HEK293 (cell line): ENCODE results near the gene TMEM233.

Source experiments
- CTCF ChIA-PET: fragments of 350-600 bp; formaldehyde crosslinking; extraction: SDS; loops from one replicate; lab custom pipeline; 2021; ENCODE audit warnings: antibody characterized with exemption; lab: Yijun Ruan, JAX
- POLR2A ChIA-PET: fragments of 300-600 bp; formaldehyde crosslinking; extraction: SDS; loops from one replicate; lab custom pipeline; 2020; ENCODE audit warnings: antibody characterized with exemption, inconsistent platforms; lab: Yijun Ruan, JAX
- H3K27ac ChIP-seq: fragments of 200-500 bp; sonication (Bioruptor generic); 2 replicates; pipeline ENCODE4 v1.5.1; 2014; ENCODE audit warnings: low read depth, low read length, control low read depth, inconsistent platforms; ENCODE audit errors: extremely low read depth
- H3K36me3 ChIP-seq, 2 experiments: fragments of 200-500 bp in 1 of 2; sonication (Bioruptor generic) in 1 of 2; 1 replicate in 1 of 2; 2 replicates in 1 of 2; pipeline ENCODE4 v1.5.1; 2014 to 2017; ENCODE audit warnings: inconsistent platforms in 2 of 2, low read length in 2 of 2; ENCODE audit not compliant: control insufficient read depth in 2 of 2, insufficient read depth in 1 of 2
- H3K4me1 ChIP-seq: fragments of 200-500 bp; sonication (Bioruptor generic); 2 replicates; pipeline ENCODE4 v1.5.1; 2014; ENCODE audit warnings: mild to moderate bottlenecking, low read length, inconsistent platforms; ENCODE audit not compliant: control insufficient read depth, insufficient read depth
- H3K4me3 ChIP-seq: 2 replicates; pipeline ENCODE4 v1.5.1; 2011; ENCODE audit warnings: low read depth, mild to moderate bottlenecking, control low read depth, low read length, moderate library complexity
- H3K9me3 ChIP-seq: fragments of 200-500 bp; sonication (Bioruptor generic); 2 replicates; pipeline ENCODE4 v1.5.1; 2014; ENCODE audit warnings: low read depth, low read length, inconsistent platforms; ENCODE audit not compliant: control insufficient read depth, insufficient read depth
- KLF16 ChIP-seq: fragments of 450-650 bp; formaldehyde crosslinking; IDR thresholded peaks from 2 replicates; pipeline ENCODE4 v1.5.1; 2017; ENCODE audit warnings: missing biosample characterization, missing genetic modification characterization
- MYNN ChIP-seq: fragments of 450-650 bp; formaldehyde crosslinking; IDR thresholded peaks from 2 replicates; pipeline ENCODE4 v1.5.1; 2016; ENCODE audit warnings: missing biosample characterization, missing genetic modification characterization, borderline replicate concordance
- SALL2 ChIP-seq: fragments of 450-650 bp; formaldehyde crosslinking; IDR thresholded peaks from 2 replicates; pipeline ENCODE4 v1.5.0; 2017; ENCODE audit warnings: missing biosample characterization, mild to moderate bottlenecking, missing genetic modification characterization, borderline replicate concordance
- ZFP69B ChIP-seq: fragments of 450-650 bp; formaldehyde crosslinking; IDR thresholded peaks from 2 replicates; pipeline ENCODE4 v1.5.1; 2016; ENCODE audit warnings: missing biosample characterization, missing genetic modification characterization
- ZNF10 ChIP-seq: fragments of 450-650 bp; formaldehyde crosslinking; IDR thresholded peaks from 2 replicates; pipeline ENCODE4 v1.5.1; 2017; ENCODE audit warnings: missing biosample characterization, missing genetic modification characterization
- ZNF280C ChIP-seq: fragments of 450-650 bp; formaldehyde crosslinking; IDR thresholded peaks from 2 replicates; pipeline ENCODE4 v1.5.1; 2016; ENCODE audit warnings: missing biosample characterization, missing genetic modification characterization
- ZNF335 ChIP-seq: fragments of 450-650 bp; formaldehyde crosslinking; conservative IDR thresholded peaks from 2 replicates; pipeline ENCODE4 v1.5.1; 2016; ENCODE audit warnings: missing biosample characterization, missing genetic modification characterization
- ZNF449 ChIP-seq: fragments of 450-650 bp; formaldehyde crosslinking; IDR thresholded peaks from 2 replicates; pipeline ENCODE4 v1.5.1; 2017; ENCODE audit warnings: missing biosample characterization, mild to moderate bottlenecking, missing genetic modification characterization, moderate library complexity
- ZNF529 ChIP-seq: fragments of 450-650 bp; formaldehyde crosslinking; IDR thresholded peaks from 2 replicates; pipeline ENCODE4 v1.5.1; 2017; ENCODE audit warnings: missing genetic modification characterization, missing biosample characterization; ENCODE audit not compliant: insufficient replicate concordance
- ZNF544 ChIP-seq: fragments of 450-650 bp; formaldehyde crosslinking; IDR thresholded peaks from 2 replicates; pipeline ENCODE4 v1.5.0; 2017; ENCODE audit warnings: missing biosample characterization, missing genetic modification characterization
- ZNF549 ChIP-seq: fragments of 450-650 bp; IDR thresholded peaks from 2 replicates; pipeline ENCODE4 v1.5.1; 2018; ENCODE audit warnings: missing biosample characterization, missing genetic modification characterization, mild to moderate bottlenecking, inconsistent platforms, moderate library complexity
- ZNF571 ChIP-seq: fragments of 450-650 bp; formaldehyde crosslinking; IDR thresholded peaks from 2 replicates; pipeline ENCODE4 v1.5.0; 2017; ENCODE audit warnings: missing biosample characterization, missing genetic modification characterization
- ZNF585B ChIP-seq: fragments of 450-650 bp; formaldehyde crosslinking; IDR thresholded peaks from 2 replicates; pipeline ENCODE4 v1.5.1; 2016; ENCODE audit warnings: missing biosample characterization, missing genetic modification characterization
- ZNF777 ChIP-seq: fragments of 450-650 bp; formaldehyde crosslinking; IDR thresholded peaks from 2 replicates; pipeline ENCODE4 v1.5.1; 2017; ENCODE audit warnings: missing biosample characterization, missing genetic modification characterization, borderline replicate concordance
- ZSCAN18 ChIP-seq: fragments of 450-650 bp; formaldehyde crosslinking; IDR thresholded peaks from 2 replicates; pipeline ENCODE4 v1.5.1; 2016; ENCODE audit warnings: missing biosample characterization, missing genetic modification characterization
- ZSCAN4 ChIP-seq: fragments of 450-650 bp; formaldehyde crosslinking; IDR thresholded peaks from 2 replicates; pipeline ENCODE4 v1.5.1; 2017; ENCODE audit warnings: missing biosample characterization, missing genetic modification characterization
- ZXDB ChIP-seq: fragments of 450-650 bp; formaldehyde crosslinking; IDR thresholded peaks from 2 replicates; pipeline ENCODE4 v1.5.1; 2016; ENCODE audit warnings: missing biosample characterization, missing genetic modification characterization
- TF ChIP-seq, protein P1 (sequence below): fragments of 450-650 bp; formaldehyde crosslinking; IDR thresholded peaks from 2 replicates; pipeline ENCODE4 v1.5.1; 2016; ENCODE audit warnings: missing biosample characterization, missing genetic modification characterization
- TF ChIP-seq, protein P2 (sequence below): fragments of 450-650 bp; formaldehyde crosslinking; IDR thresholded peaks from 2 replicates; pipeline ENCODE4 v1.5.1; 2016; ENCODE audit warnings: missing biosample characterization, missing genetic modification characterization
- TF ChIP-seq, protein P3 (sequence below): fragments of 450-650 bp; formaldehyde crosslinking; IDR thresholded peaks from 2 replicates; pipeline ENCODE4 v1.5.1; 2017; ENCODE audit warnings: missing biosample characterization, missing genetic modification characterization

TMEM233 gene

GRCh38 chr12:119634743-119635142 is 41.2 kb downstream of the TMEM233 start (continued):
- no peak for TF ChIP-seq ZNF529 (tag by site-specific recombination)
- TF ChIP-seq SALL2 (tag by site-specific recombination), result no peak
- TF ChIP-seq ZNF585B (tag by site-specific recombination), result no peak
- TF ChIP-seq ZXDB (tag by site-specific recombination), result no peak
- no peak for TF ChIP-seq ZFP69B (tag by site-specific recombination)
- TF ChIP-seq, all 188 proteins: peak for 0

GRCh38 chr12:119642986-119643385 is 49.4 kb downstream of the TMEM233 start:
- H3K4me1 ChIP-seq, result no peaks in the 10 kb centered on the region
- ChIA-PET CTCF (interaction anchor here (0.5 to 1.6 kb wide), 11 partner anchors 9 to 1497 kb away, joined by 3 to 7 read pairs (median 3); no protein-coding TSS in a partner anchor), POLR2A (no interaction called here)
- H3K9me3 ChIP-seq, result no peaks in the 10 kb centered on the region
- no peak overlapping the region for H3K4me3 ChIP-seq
- H3K27ac ChIP-seq, result no peak overlapping the region
- no peaks in the 10 kb centered on the region for H3K36me3 ChIP-seq
- TF ChIP-seq ZNF777 (tag by site-specific recombination), result no peak
- no peak for TF ChIP-seq ZNF571 (tag by site-specific recombination)
- TF ChIP-seq ZNF449 (tag by site-specific recombination), result no peak
- no peak for TF ChIP-seq MYNN (tag by site-specific recombination)
- TF ChIP-seq, protein P1, sequence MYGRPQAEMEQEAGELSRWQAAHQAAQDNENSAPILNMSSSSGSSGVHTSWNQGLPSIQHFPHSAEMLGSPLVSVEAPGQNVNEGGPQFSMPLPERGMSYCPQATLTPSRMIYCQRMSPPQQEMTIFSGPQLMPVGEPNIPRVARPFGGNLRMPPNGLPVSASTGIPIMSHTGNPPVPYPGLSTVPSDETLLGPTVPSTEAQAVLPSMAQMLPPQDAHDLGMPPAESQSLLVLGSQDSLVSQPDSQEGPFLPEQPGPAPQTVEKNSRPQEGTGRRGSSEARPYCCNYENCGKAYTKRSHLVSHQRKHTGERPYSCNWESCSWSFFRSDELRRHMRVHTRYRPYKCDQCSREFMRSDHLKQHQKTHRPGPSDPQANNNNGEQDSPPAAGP (tag by site-specific recombination), result no peak
- no peak for TF ChIP-seq ZNF549 (tag by site-specific recombination)
- TF ChIP-seq KLF16, result no peak
- TF ChIP-seq ZNF10 (tag by site-specific recombination), result no peak
- TF ChIP-seq ZSCAN18, result no peak
- TF ChIP-seq ZNF335 (tag by site-specific recombination), result no peak
- TF ChIP-seq, protein P2, sequence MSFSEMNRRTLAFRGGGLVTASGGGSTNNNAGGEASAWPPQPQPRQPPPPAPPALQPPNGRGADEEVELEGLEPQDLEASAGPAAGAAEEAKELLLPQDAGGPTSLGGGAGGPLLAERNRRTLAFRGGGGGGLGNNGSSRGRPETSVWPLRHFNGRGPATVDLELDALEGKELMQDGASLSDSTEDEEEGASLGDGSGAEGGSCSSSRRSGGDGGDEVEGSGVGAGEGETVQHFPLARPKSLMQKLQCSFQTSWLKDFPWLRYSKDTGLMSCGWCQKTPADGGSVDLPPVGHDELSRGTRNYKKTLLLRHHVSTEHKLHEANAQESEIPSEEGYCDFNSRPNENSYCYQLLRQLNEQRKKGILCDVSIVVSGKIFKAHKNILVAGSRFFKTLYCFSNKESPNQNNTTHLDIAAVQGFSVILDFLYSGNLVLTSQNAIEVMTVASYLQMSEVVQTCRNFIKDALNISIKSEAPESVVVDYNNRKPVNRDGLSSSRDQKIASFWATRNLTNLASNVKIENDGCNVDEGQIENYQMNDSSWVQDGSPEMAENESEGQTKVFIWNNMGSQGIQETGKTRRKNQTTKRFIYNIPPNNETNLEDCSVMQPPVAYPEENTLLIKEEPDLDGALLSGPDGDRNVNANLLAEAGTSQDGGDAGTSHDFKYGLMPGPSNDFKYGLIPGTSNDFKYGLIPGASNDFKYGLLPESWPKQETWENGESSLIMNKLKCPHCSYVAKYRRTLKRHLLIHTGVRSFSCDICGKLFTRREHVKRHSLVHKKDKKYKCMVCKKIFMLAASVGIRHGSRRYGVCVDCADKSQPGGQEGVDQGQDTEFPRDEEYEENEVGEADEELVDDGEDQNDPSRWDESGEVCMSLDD (tag by site-specific recombination), result no peak
- no peak for TF ChIP-seq ZNF280C
- TF ChIP-seq ZNF544, result no peak
- no peak for TF ChIP-seq ZSCAN4 (tag by site-specific recombination)
- TF ChIP-seq, protein P3, sequence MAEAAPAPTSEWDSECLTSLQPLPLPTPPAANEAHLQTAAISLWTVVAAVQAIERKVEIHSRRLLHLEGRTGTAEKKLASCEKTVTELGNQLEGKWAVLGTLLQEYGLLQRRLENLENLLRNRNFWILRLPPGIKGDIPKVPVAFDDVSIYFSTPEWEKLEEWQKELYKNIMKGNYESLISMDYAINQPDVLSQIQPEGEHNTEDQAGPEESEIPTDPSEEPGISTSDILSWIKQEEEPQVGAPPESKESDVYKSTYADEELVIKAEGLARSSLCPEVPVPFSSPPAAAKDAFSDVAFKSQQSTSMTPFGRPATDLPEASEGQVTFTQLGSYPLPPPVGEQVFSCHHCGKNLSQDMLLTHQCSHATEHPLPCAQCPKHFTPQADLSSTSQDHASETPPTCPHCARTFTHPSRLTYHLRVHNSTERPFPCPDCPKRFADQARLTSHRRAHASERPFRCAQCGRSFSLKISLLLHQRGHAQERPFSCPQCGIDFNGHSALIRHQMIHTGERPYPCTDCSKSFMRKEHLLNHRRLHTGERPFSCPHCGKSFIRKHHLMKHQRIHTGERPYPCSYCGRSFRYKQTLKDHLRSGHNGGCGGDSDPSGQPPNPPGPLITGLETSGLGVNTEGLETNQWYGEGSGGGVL (tag by site-specific recombination), result no peak
